ENCODE results near the gene PPM1H.
"Not testable (repeated sequence)": the region's sequence is repeated elsewhere in the genome, so short reads cannot be mapped to it uniquely, and the experiment has no call there.

Gene PPM1H

DNA sequence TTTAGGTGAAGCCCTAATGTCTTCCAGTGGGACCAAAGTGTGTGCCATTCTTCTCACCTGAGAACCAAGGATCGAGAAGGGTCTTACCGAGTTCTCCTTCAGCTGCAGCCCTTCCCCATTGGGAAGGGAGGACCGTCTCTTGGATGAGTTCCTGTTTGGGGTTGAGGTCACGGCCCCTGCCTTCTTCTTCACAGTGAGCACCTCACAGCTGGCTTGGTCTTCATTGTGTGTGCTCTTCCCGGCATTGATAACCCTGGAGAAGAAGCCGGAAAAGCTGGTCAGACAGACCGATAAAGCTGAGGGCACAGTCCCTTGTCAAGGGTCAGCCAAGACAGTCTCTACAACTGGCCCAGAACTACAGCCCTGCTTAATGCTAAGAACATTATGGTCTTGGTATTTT, 102.9 kb downstream of the PPM1H start:
- no peak for DNase-seq

- no peak for DNase-seq
These were observed 107.1 kb downstream of the PPM1H start for GRCh38 chr12:62827855-62828254.

GRCh38 chr12:62827042-62827441, 107.9 kb downstream of the PPM1H start:
- no peak for DNase-seq

- no peak for DNase-seq
These were observed 117.2 kb downstream of the PPM1H start for GRCh38 chr12:62817556-62818271.

DNA sequence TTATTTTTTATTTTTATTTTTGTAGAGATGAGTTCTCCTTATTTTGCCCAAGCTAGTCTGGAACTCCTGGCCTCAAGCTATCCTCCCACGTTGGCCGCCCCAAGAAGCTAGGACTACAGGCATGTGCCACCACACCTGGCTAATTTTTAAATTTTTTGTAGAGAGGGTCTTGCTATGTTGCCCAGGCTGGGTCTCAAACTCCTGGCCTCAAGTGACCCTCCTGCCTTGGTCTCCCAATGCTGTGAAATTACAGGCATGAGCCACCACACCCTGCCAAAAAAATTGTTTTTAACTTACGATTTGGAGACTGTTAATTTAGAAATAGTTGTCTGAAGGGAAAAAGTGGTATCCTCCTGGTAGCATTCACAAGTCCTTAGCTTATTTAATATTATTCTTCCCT, 120.7 kb downstream of the PPM1H start:
- DNase-seq = no peak

DNA sequence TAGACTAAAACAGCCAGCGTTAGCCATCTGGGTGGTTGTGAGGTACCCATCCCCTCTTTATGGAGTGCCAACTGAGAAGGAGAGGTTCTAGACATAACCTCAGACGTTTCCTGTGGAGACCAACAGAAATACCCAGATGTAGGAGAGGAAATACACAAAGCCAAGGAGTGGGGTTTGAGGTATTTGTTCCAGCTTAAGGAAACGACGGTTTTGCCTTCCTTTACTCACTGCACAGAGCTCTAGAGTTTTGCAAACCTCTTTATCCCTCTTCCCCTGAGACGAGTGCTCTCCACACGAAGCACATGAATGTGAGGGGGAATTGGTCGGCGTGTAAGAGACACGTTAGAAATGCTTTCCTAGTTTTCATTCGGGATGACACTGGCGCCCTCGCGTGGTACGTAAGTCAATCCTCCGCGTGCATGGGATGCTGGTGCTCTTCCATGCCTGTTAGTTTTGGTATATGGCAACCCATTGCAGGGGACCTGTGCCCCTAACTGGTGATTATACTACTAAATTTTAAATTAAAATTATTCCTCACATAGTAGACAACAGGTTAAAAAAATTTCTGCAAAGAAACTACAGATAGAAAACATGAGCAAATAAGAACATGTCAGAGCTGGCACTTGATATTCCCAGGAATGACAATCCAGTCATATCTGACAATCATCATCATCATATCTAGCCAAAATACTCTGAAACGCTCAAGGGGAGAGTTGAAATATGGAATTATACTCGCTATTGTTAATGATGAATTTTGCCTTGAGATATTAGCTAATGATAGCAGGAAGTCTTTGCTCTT, 121.7 kb downstream of the PPM1H start:
- DNase-seq = peak; percentile 8

DNA sequence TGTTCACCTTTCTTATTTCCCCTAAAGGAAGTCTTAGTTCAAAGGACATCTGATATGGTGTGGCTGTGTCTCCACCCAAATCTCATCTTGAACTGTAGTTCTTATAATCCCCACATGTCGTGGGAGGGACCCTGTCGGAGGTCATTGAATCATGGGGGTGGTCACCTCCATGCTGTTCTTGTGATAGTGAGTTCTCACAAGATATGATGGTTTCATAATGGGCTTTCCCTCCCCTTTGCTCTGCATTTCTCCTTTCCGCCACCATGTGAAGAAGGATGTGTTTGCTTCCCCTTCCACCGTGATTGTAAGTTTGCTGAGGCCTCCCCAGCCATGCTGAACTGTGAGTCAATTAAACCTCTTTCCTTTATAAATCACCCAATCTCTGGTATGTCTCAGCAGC, 123.5 kb downstream of the PPM1H start:
- DNase-seq = not testable (repeated sequence)

DNA sequence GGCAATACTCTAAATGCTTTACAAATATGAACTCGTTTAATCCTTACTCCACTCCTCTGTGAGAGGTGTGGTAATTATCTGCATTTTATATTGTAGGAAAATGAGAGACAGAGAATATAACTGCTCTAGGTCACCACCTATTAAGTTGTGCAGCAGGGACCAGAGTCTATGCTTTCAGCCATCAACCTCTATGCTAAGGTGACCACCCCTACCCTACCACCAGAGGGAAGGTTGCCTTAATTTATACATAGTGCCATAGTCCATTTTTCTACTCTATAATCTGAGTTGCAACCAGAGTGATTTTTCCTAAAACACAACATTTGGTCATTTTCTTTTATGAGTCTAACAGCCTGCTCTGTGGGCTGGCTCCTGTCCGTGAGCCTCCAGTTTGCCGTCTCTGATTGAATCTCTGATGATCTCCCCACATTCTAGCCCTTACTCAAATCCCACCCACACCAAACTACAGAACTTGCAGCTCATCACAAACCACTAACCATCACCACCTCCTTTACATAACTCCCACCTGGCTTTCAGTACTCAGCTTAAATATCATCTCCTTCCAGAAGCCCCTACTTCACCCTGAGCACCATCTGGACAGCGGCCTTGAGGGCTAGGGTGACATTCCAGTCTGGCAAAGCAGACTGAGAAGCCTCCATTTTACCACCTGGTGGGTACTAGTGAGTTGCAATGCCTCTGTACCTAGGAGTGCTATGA, 126.6 kb downstream of the PPM1H start:
- DNase-seq = no peak

GRCh38 chr12:62806893-62807292, 128.1 kb downstream of the PPM1H start:
- no peak for DNase-seq

- DNase-seq = no peak
These were observed 128.6 kb downstream of the PPM1H start for GRCh38 chr12:62806244-62806836.

DNA sequence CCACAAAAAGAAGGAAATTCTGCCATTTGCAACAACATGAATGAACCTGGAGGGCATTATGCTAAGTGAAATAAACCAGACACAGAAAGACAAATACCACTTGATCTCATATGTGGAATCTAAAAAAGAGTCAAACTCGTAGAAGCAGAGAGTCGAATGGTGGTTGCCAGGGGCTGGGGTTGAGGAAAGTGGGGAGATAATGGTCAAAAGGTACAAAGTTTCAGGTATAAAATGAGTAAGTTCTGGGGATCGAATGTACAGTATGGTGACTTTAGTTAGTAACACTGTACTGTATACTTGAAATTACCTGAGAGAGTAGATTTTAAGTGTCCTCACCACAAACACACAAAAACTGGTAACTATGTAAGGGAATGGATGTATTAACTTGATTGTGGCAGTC, 129.4 kb downstream of the PPM1H start:
- DNase-seq = no peak

GRCh38 chr12:62803756-62804155, 131.2 kb downstream of the PPM1H start:
- DNase-seq = no peak

DNA sequence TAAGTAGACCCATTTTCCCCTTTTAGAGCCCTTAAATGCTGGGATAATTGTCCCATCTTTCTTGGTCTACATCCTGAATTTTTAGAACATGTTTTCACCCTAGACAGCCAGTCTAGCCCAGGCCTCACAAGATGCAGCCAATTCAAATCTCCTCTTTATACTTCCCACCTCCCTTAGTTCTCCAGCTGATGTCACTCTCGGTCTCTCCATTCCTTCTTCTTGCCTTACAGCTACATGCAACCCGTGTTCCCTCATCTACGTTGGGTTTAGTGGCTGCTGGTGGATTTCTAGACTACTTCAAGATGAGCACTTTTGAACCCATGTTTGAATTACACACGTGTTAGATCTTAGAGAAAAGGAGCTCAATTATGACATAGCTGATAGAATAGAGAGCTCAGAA, 132.0 kb downstream of the PPM1H start:
- no peak for DNase-seq

DNA sequence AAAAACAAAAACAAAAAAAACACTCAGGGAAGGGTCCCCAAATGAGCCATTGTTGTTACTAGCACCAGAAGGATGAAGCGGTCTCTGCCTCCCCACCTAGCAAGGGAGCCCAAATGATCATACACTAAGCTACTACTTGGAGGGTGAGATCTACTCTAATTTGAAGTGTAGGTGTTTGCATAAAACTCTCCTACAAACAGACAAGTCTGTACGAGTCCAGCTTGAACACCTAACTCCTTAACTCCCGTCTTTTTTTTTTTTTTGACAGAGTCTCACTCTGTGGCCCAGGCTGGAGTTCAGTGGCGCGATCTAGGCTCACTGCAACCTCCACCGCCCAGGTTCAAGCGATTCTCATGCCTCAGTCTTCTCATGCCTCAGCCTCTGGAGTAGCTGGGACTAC, 132.6 kb downstream of the PPM1H start:
- no peak for DNase-seq

- no peak for DNase-seq
These were observed 133.2 kb downstream of the PPM1H start for GRCh38 chr12:62801796-62802195.

- no peak for DNase-seq
These were observed 134.1 kb downstream of the PPM1H start for GRCh38 chr12:62800707-62801400.

- DNase-seq = no peak
These were observed 135.1 kb downstream of the PPM1H start for GRCh38 chr12:62799766-62800406.

DNA sequence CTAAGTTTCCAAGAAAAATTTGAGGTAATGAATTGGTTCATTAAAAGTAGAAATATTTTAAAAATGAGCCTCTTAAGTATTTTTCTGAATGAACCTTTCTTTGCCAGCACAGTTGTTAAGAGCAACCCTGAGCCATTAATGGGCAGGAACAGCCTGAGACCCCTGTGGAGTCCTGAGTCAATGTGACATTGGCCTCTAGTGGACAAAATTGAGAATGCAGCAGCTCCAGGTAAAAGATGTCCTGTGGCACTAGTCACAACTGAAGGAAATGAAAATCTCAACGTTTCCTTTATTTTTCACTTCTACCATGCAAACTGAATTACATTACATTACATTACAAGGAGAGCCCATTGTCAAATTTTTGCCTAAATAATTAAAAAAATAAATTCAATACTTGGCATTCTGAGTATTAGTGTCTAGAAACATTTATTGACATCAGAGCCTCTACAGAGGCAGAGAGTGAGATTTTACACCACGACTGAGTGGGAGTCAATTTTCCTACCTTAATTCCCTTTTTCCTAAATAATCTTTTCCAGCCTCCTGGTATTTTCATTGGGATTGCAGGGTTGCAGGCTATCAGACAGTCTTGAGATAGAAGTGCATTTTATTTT, 135.7 kb downstream of the PPM1H start:
- DNase-seq = peak; percentile 32

GRCh38 chr12:62794218-62794583, 140.7 kb downstream of the PPM1H start:
- no peak for DNase-seq

GRCh38 chr12:62793256-62794217, 141.4 kb downstream of the PPM1H start:
- peak; percentile 73 for DNase-seq

All from activated CD4-positive, alpha-beta T cell treated with anti-CD3 and anti-CD28 coated beads, Interleukin-2, amount 50 U/mL, for 1 hour (primary cell).